ENCODE results near the gene SLC49A3.

DNA sequence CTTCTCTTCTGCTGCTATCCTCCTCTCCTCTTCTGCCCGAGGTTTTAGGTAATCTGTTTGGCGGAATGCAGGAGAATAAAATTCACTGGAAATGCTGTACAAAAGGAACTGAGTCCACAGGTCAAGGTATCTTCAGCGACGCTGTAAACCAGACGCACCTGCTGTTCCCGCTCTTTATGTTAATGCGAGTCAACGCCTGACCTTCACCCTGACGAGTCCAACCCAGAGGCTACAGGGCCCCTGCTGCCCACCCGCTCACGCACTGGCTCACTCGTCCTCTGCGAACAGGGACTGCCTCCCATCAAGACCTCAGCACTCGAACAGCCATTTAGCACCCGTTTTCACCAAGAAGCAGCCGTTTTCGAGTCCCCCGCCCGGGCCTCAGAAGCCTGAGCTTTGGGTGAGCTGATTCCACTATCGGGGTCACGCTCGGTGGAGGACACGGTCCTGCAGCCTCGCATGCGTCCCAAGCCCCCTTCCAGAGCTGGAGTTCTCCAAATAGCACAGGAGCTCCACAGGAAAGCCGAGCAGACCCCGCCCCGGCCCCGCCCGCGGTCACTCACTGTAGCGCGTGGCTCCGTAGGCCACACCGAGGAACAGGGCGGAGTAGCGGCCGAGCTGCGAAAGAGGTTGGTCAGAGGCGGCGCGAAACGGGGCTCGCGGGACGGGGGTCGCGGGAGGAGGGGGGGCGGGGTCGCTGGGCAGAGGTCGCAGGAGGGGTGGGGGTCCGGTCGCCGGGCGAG lies 15.4 kb downstream of the SLC49A3 start:
- TF ChIP-seq, protein P1, sequence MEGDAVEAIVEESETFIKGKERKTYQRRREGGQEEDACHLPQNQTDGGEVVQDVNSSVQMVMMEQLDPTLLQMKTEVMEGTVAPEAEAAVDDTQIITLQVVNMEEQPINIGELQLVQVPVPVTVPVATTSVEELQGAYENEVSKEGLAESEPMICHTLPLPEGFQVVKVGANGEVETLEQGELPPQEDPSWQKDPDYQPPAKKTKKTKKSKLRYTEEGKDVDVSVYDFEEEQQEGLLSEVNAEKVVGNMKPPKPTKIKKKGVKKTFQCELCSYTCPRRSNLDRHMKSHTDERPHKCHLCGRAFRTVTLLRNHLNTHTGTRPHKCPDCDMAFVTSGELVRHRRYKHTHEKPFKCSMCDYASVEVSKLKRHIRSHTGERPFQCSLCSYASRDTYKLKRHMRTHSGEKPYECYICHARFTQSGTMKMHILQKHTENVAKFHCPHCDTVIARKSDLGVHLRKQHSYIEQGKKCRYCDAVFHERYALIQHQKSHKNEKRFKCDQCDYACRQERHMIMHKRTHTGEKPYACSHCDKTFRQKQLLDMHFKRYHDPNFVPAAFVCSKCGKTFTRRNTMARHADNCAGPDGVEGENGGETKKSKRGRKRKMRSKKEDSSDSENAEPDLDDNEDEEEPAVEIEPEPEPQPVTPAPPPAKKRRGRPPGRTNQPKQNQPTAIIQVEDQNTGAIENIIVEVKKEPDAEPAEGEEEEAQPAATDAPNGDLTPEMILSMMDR (IDR thresholded peaks at IDR 0.05; ENCODE audit: insufficient read depth, low read length, poor library complexity, severe bottlenecking), result no peak
- no peak for TF ChIP-seq EZH2phosphoT487 (conservative IDR thresholded peaks at IDR 0.05; ENCODE audit: low read length)
